ENCODE measurements around the gene USP17L24. TPM values are rescaled to one million over a fixed set of nuclear protein-coding genes. Genes with fewer than 3 reads are reported as not detected.
"Not testable (repeated sequence)": the region's sequence is repeated elsewhere in the genome, so short reads cannot be mapped to it uniquely, and the experiment has no call there.

The USP17L24 gene, protein sequence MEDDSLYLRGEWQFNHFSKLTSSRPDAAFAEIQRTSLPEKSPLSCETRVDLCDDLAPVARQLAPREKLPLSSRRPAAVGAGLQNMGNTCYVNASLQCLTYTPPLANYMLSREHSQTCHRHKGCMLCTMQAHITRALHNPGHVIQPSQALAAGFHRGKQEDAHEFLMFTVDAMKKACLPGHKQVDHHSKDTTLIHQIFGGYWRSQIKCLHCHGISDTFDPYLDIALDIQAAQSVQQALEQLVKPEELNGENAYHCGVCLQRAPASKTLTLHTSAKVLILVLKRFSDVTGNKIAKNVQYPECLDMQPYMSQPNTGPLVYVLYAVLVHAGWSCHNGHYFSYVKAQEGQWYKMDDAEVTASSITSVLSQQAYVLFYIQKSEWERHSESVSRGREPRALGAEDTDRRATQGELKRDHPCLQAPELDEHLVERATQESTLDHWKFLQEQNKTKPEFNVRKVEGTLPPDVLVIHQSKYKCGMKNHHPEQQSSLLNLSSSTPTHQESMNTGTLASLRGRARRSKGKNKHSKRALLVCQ
- polyA plus RNA-seq: not detected

DNA sequence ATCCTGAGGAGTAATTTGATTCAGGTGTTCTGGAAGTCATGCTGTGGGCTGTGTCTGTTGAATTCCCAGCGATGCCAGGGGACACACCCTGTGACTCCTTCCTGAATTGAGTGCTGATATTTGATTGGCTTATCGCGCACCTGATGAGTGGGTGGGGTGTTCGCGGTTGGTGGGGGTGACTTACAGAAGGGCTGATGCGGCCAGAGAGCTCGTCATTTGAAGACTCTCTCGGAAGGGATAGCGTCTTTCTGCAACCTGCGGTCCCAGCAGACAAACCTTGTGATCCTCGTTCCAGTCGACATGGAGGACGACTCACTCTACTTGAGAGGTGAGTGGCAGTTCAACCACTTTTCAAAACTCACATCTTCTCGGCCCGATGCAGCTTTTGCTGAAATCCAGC is at the start of gene USP17L24:
USP17L24 (plus strand) TSS at position 301 of the 400 bp plus-strand sequence; CDS start at position 301, 0 bp downstream.
- not testable (repeated sequence) for H3K27me3 ChIP-seq (ENCODE audit: control insufficient read depth in 1 of 2, insufficient read depth in 2 of 2, low read length in 2 of 2); H3K27ac ChIP-seq (ENCODE audit: low read depth in 2 of 2, low read length in 1 of 2); H3K4me1 ChIP-seq (ENCODE audit: control insufficient read depth in 2 of 2, insufficient read depth in 2 of 2, low read length in 1 of 2); H3K9me3 ChIP-seq (ENCODE audit: control insufficient read depth in 2 of 2, insufficient read depth in 1 of 2, low read depth in 1 of 2, low read length in 1 of 2); H3K4me3 ChIP-seq (ENCODE audit: low read depth in 1 of 2, low read length in 2 of 2); H3K36me3 ChIP-seq (ENCODE audit: control insufficient read depth in 2 of 2, insufficient read depth in 2 of 2, low read length in 1 of 2)
- no CpG with 5 or more reads among the region's 15 CpGs for WGBS, 2 donors

DNA sequence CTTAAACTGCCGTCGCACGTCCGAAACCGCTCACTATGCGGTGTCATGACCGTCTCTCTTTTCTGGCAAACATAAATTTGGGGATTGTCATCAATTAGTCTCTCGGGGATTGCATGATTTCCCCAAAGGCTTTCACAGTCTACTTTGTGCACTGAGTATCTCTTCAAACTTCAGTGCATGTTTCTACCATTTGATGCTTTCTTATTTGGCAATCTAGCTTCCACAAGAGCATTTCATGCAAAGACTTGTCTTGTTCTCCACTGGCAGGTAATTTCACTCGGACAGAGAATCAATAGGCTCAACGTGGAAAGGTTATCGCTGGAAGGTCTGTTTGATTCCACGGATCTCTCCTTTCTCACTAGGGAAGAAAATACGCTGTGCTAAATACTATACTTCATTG is 774 bp upstream of the USP17L24 start:
- H3K4me1 ChIP-seq (ENCODE audit: control insufficient read depth in 2 of 2, insufficient read depth in 2 of 2, low read length in 1 of 2); H3K36me3 ChIP-seq (ENCODE audit: control insufficient read depth in 2 of 2, insufficient read depth in 2 of 2, low read length in 1 of 2); H3K27me3 ChIP-seq (ENCODE audit: control insufficient read depth in 1 of 2, insufficient read depth in 2 of 2, low read length in 2 of 2); H3K27ac ChIP-seq (ENCODE audit: low read depth in 2 of 2, low read length in 1 of 2); H3K4me3 ChIP-seq (ENCODE audit: low read depth in 1 of 2, low read length in 2 of 2); H3K9me3 ChIP-seq (ENCODE audit: control insufficient read depth in 2 of 2, insufficient read depth in 1 of 2, low read depth in 1 of 2, low read length in 1 of 2): not testable (repeated sequence)
- WGBS, 2 donors: 87 to 93% methylated on average over 1 of the region's 13 CpGs

DNA sequence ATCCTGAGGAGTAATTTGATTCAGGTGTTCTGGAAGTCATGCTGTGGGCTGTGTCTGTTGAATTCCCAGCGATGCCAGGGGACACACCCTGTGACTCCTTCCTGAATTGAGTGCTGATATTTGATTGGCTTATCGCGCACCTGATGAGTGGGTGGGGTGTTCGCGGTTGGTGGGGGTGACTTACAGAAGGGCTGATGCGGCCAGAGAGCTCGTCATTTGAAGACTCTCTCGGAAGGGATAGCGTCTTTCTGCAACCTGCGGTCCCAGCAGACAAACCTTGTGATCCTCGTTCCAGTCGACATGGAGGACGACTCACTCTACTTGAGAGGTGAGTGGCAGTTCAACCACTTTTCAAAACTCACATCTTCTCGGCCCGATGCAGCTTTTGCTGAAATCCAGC is 4.6 kb downstream of the USP17L24 start, which contains the start of gene USP17L25:
USP17L25 (plus strand) TSS at position 301 of the 400 bp plus-strand sequence; CDS start at position 301, 0 bp downstream.
- not testable (repeated sequence) for H3K36me3 ChIP-seq (ENCODE audit: control insufficient read depth in 2 of 2, insufficient read depth in 2 of 2, low read length in 1 of 2); H3K4me3 ChIP-seq (ENCODE audit: low read depth in 1 of 2, low read length in 2 of 2); H3K9me3 ChIP-seq (ENCODE audit: control insufficient read depth in 2 of 2, insufficient read depth in 1 of 2, low read depth in 1 of 2, low read length in 1 of 2); H3K27me3 ChIP-seq (ENCODE audit: control insufficient read depth in 1 of 2, insufficient read depth in 2 of 2, low read length in 2 of 2); H3K27ac ChIP-seq (ENCODE audit: low read depth in 2 of 2, low read length in 1 of 2); H3K4me1 ChIP-seq (ENCODE audit: control insufficient read depth in 2 of 2, insufficient read depth in 2 of 2, low read length in 1 of 2)
- WGBS, 2 donors: no CpG with 5 or more reads among the region's 15 CpGs

DNA sequence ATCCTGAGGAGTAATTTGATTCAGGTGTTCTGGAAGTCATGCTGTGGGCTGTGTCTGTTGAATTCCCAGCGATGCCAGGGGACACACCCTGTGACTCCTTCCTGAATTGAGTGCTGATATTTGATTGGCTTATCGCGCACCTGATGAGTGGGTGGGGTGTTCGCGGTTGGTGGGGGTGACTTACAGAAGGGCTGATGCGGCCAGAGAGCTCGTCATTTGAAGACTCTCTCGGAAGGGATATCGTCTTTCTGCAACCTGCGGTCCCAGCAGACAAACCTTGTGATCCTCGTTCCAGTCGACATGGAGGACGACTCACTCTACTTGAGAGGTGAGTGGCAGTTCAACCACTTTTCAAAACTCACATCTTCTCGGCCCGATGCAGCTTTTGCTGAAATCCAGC is 9.4 kb downstream of the USP17L24 start, which contains the start of gene USP17L26:
USP17L26 (plus strand) TSS at position 301 of the 400 bp plus-strand sequence; CDS start at position 301, 0 bp downstream.
- not testable (repeated sequence) for H3K27ac ChIP-seq (ENCODE audit: low read depth in 2 of 2, low read length in 1 of 2); H3K27me3 ChIP-seq (ENCODE audit: control insufficient read depth in 1 of 2, insufficient read depth in 2 of 2, low read length in 2 of 2); H3K4me1 ChIP-seq (ENCODE audit: control insufficient read depth in 2 of 2, insufficient read depth in 2 of 2, low read length in 1 of 2); H3K36me3 ChIP-seq (ENCODE audit: control insufficient read depth in 2 of 2, insufficient read depth in 2 of 2, low read length in 1 of 2); H3K4me3 ChIP-seq (ENCODE audit: low read depth in 1 of 2, low read length in 2 of 2); H3K9me3 ChIP-seq (ENCODE audit: control insufficient read depth in 2 of 2, insufficient read depth in 1 of 2, low read depth in 1 of 2, low read length in 1 of 2)
- WGBS, 2 donors: 92% methylated on average over 10 of the region's 15 CpGs; no CpG with 5 or more reads in 1 of the 2 donors

DNA sequence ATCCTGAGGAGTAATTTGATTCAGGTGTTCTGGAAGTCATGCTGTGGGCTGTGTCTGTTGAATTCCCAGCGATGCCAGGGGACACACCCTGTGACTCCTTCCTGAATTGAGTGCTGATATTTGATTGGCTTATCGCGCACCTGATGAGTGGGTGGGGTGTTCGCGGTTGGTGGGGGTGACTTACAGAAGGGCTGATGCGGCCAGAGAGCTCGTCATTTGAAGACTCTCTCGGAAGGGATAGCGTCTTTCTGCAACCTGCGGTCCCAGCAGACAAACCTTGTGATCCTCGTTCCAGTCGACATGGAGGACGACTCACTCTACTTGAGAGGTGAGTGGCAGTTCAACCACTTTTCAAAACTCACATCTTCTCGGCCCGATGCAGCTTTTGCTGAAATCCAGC is 14.1 kb downstream of the USP17L24 start, which contains the start of gene USP17L5:
USP17L5 (plus strand) TSS at position 301 of the 400 bp plus-strand sequence; CDS start at position 301, 0 bp downstream.
- not testable (repeated sequence) for H3K36me3 ChIP-seq (ENCODE audit: control insufficient read depth in 2 of 2, insufficient read depth in 2 of 2, low read length in 1 of 2); H3K9me3 ChIP-seq (ENCODE audit: control insufficient read depth in 2 of 2, insufficient read depth in 1 of 2, low read depth in 1 of 2, low read length in 1 of 2); H3K4me1 ChIP-seq (ENCODE audit: control insufficient read depth in 2 of 2, insufficient read depth in 2 of 2, low read length in 1 of 2); H3K27ac ChIP-seq (ENCODE audit: low read depth in 2 of 2, low read length in 1 of 2); H3K27me3 ChIP-seq (ENCODE audit: control insufficient read depth in 1 of 2, insufficient read depth in 2 of 2, low read length in 2 of 2); H3K4me3 ChIP-seq (ENCODE audit: low read depth in 1 of 2, low read length in 2 of 2)
- WGBS, 2 donors: no CpG with 5 or more reads among the region's 15 CpGs

DNA sequence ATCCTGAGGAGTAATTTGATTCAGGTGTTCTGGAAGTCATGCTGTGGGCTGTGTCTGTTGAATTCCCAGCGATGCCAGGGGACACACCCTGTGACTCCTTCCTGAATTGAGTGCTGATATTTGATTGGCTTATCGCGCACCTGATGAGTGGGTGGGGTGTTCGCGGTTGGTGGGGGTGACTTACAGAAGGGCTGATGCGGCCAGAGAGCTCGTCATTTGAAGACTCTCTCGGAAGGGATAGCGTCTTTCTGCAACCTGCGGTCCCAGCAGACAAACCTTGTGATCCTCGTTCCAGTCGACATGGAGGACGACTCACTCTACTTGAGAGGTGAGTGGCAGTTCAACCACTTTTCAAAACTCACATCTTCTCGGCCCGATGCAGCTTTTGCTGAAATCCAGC is 18.9 kb downstream of the USP17L24 start, which contains the start of gene USP17L27:
USP17L27 (plus strand) TSS at position 301 of the 400 bp plus-strand sequence; CDS start at position 301, 0 bp downstream.
- H3K4me3 ChIP-seq (ENCODE audit: low read depth in 1 of 2, low read length in 2 of 2); H3K27me3 ChIP-seq (ENCODE audit: control insufficient read depth in 1 of 2, insufficient read depth in 2 of 2, low read length in 2 of 2); H3K36me3 ChIP-seq (ENCODE audit: control insufficient read depth in 2 of 2, insufficient read depth in 2 of 2, low read length in 1 of 2); H3K4me1 ChIP-seq (ENCODE audit: control insufficient read depth in 2 of 2, insufficient read depth in 2 of 2, low read length in 1 of 2); H3K27ac ChIP-seq (ENCODE audit: low read depth in 2 of 2, low read length in 1 of 2); H3K9me3 ChIP-seq (ENCODE audit: control insufficient read depth in 2 of 2, insufficient read depth in 1 of 2, low read depth in 1 of 2, low read length in 1 of 2): not testable (repeated sequence)
- WGBS, 2 donors: no CpG with 5 or more reads among the region's 15 CpGs

DNA sequence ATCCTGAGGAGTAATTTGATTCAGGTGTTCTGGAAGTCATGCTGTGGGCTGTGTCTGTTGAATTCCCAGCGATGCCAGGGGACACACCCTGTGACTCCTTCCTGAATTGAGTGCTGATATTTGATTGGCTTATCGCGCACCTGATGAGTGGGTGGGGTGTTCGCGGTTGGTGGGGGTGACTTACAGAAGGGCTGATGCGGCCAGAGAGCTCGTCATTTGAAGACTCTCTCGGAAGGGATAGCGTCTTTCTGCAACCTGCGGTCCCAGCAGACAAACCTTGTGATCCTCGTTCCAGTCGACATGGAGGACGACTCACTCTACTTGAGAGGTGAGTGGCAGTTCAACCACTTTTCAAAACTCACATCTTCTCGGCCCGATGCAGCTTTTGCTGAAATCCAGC is 23.6 kb downstream of the USP17L24 start, which contains the start of gene USP17L28:
USP17L28 (plus strand) TSS at position 301 of the 400 bp plus-strand sequence; CDS start at position 301, 0 bp downstream.
- WGBS, 2 donors: no CpG with 5 or more reads among the region's 15 CpGs
- H3K4me1 ChIP-seq (ENCODE audit: control insufficient read depth in 2 of 2, insufficient read depth in 2 of 2, low read length in 1 of 2); H3K36me3 ChIP-seq (ENCODE audit: control insufficient read depth in 2 of 2, insufficient read depth in 2 of 2, low read length in 1 of 2): not testable (repeated sequence)

DNA sequence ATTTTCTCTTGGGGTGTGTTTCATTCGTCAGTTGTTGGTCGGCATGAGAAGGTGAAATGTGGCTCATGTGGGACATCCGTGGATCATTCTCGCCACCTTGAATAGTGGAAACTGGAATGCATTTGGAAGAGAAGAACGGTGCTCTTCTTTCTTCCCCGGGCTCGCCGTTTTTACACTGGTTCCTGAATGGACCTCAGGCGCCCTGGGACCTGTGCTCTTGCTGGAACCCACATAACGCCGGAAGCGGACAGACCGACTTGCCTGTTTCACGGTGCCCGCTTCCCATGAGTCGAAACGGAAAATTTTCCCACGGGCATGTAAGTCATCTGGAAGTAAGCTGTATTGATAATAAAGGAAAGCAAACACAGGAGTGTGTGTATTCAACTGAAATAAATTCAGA is 25.9 kb downstream of the USP17L24 start:
- WGBS, 2 donors: 94 to 95% methylated on average over 10 to 13 of the region's 18 CpGs
- not testable (repeated sequence) for H3K27ac ChIP-seq (ENCODE audit: low read depth in 2 of 2, low read length in 1 of 2); H3K36me3 ChIP-seq (ENCODE audit: control insufficient read depth in 2 of 2, insufficient read depth in 2 of 2, low read length in 1 of 2); H3K27me3 ChIP-seq (ENCODE audit: control insufficient read depth in 1 of 2, insufficient read depth in 2 of 2, low read length in 2 of 2); H3K4me1 ChIP-seq (ENCODE audit: control insufficient read depth in 2 of 2, insufficient read depth in 2 of 2, low read length in 1 of 2); H3K9me3 ChIP-seq (ENCODE audit: control insufficient read depth in 2 of 2, insufficient read depth in 1 of 2, low read depth in 1 of 2, low read length in 1 of 2); H3K4me3 ChIP-seq (ENCODE audit: low read depth in 1 of 2, low read length in 2 of 2)

More for the DNA sequence above, 23.6 kb downstream of the USP17L24 start, which contains the start of gene USP17L28:
- H3K27ac ChIP-seq (ENCODE audit: low read depth in 2 of 2, low read length in 1 of 2); H3K4me3 ChIP-seq (ENCODE audit: low read depth in 1 of 2, low read length in 2 of 2); H3K27me3 ChIP-seq (ENCODE audit: control insufficient read depth in 1 of 2, insufficient read depth in 2 of 2, low read length in 2 of 2); H3K9me3 ChIP-seq (ENCODE audit: control insufficient read depth in 2 of 2, insufficient read depth in 1 of 2, low read depth in 1 of 2, low read length in 1 of 2): not testable (repeated sequence)

DNA sequence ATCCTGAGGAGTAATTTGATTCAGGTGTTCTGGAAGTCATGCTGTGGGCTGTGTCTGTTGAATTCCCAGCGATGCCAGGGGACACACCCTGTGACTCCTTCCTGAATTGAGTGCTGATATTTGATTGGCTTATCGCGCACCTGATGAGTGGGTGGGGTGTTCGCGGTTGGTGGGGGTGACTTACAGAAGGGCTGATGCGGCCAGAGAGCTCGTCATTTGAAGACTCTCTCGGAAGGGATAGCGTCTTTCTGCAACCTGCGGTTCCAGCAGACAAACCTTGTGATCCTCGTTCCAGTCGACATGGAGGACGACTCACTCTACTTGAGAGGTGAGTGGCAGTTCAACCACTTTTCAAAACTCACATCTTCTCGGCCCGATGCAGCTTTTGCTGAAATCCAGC is 28.4 kb downstream of the USP17L24 start, which contains the start of gene USP17L29:
USP17L29 (plus strand) TSS at position 301 of the 400 bp plus-strand sequence; CDS start at position 301, 0 bp downstream.
- H3K4me1 ChIP-seq (ENCODE audit: control insufficient read depth in 2 of 2, insufficient read depth in 2 of 2, low read length in 1 of 2); H3K27me3 ChIP-seq (ENCODE audit: control insufficient read depth in 1 of 2, insufficient read depth in 2 of 2, low read length in 2 of 2); H3K36me3 ChIP-seq (ENCODE audit: control insufficient read depth in 2 of 2, insufficient read depth in 2 of 2, low read length in 1 of 2); H3K9me3 ChIP-seq (ENCODE audit: control insufficient read depth in 2 of 2, insufficient read depth in 1 of 2, low read depth in 1 of 2, low read length in 1 of 2); H3K27ac ChIP-seq (ENCODE audit: low read depth in 2 of 2, low read length in 1 of 2); H3K4me3 ChIP-seq (ENCODE audit: low read depth in 1 of 2, low read length in 2 of 2): not testable (repeated sequence)
- WGBS, 2 donors: no CpG with 5 or more reads among the region's 15 CpGs
